ENCODE results near the gene MRPL52. TPM values are rescaled to one million over a fixed set of nuclear protein-coding genes. Genes with fewer than 3 reads are reported as not detected.
A peak's percentile ranks its signal among the peaks of the same experiment; 100 is the strongest.

The MRPL52 gene
- total and polyA plus RNA-seq, 2 of the 13 experiments (the other 11 are each of a cell fraction or from before 2014, with no cell fraction given) = 118 to 329 TPM

DNA sequence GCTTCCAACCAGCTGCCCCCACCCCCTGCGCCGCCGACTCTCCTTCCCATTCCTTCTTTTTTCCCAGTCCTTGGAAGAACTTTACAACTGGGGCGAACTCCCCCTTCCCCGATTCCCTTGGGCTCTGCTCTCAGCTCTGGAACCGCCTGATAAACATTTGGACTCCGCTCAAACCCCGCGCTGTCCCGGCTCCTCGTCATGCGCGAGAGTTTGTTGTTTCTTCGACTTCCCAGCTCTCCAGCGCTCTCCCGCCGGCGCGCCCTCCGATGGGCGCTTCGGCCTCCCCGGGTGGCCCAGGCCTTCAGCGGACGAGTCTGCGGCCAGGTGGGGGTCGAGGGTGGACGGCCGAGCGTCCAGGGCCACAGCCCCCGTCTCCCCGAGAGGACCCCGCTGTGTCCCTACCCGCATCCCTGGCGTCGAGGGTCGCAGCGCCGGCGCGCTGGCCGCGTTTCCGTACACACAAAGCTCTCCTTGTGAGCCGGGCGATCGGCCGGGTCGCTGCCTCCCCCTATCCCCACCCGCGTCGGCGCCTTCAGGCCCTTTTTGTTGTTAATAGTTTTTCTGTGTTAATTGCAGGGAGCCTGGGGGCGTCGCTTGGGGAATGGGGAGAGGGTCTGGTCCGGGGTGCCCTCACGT is 7.5 kb downstream of the MRPL52 start (continued):
- 0 out of 2 replicates have a peak, but pooled peaks have one; percentile 25 for TF ChIP-seq PCBP1 (IDR thresholded peaks at IDR 0.05; ENCODE audit: borderline replicate concordance, low read depth, low read length)
- no peak for TF ChIP-seq ZEB1 (IDR thresholded peaks at IDR 0.05; ENCODE audit: insufficient replicate concordance, low read depth)
- peak; percentile 55 for TF ChIP-seq YY1 (IDR thresholded peaks at IDR 0.05; ENCODE audit: insufficient read depth, insufficient replicate concordance, low read depth, low read length)
- 0 out of 2 replicates have a peak, but pooled peaks have one; percentile 9 for TF ChIP-seq HMG20B (CRISPR knock-in tag; conservative IDR thresholded peaks at IDR 0.05)
- no peak for TF ChIP-seq RFXAP (CRISPR knock-in tag; IDR thresholded peaks at IDR 0.05; ENCODE audit: borderline replicate concordance)
- TF ChIP-seq HOXA7 (CRISPR knock-in tag; IDR thresholded peaks at IDR 0.05) = no peak
- TF ChIP-seq DMAP1 (CRISPR knock-in tag; IDR thresholded peaks at IDR 0.05) = peak; percentile 29; the same call in 1 of the 2 replicates
- no peak for TF ChIP-seq ZNF496 (CRISPR knock-in tag; IDR thresholded peaks at IDR 0.05; ENCODE audit: insufficient replicate concordance)
- no peak for TF ChIP-seq ZNF7 (CRISPR knock-in tag; IDR thresholded peaks at IDR 0.05)
- TF ChIP-seq, protein P1, sequence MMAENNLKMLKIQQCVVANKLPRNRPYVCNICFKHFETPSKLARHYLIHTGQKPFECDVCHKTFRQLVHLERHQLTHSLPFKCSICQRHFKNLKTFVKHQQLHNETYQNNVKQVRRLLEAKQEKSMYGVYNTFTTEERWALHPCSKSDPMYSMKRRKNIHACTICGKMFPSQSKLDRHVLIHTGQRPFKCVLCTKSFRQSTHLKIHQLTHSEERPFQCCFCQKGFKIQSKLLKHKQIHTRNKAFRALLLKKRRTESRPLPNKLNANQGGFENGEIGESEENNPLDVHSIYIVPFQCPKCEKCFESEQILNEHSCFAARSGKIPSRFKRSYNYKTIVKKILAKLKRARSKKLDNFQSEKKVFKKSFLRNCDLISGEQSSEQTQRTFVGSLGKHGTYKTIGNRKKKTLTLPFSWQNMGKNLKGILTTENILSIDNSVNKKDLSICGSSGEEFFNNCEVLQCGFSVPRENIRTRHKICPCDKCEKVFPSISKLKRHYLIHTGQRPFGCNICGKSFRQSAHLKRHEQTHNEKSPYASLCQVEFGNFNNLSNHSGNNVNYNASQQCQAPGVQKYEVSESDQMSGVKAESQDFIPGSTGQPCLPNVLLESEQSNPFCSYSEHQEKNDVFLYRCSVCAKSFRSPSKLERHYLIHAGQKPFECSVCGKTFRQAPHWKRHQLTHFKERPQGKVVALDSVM (CRISPR knock-in tag; IDR thresholded peaks at IDR 0.05) = peak; percentile 46; the same call in 1 of the 2 replicates
- TF ChIP-seq DPF2 (CRISPR knock-in tag; IDR thresholded peaks at IDR 0.05; ENCODE audit: borderline replicate concordance, low read depth) = no peak
- peak; percentile 95 for TF ChIP-seq ZNF230 (CRISPR knock-in tag; IDR thresholded peaks at IDR 0.05)
- no peak for TF ChIP-seq BHLHE40 (IDR thresholded peaks at IDR 0.05; ENCODE audit: low read length)
- no peak for TF ChIP-seq CCAR2 (optimal IDR thresholded peaks at IDR 0.05; ENCODE audit: low read depth, low read length)
- peak; percentile 53 for TF ChIP-seq HNRNPK (IDR thresholded peaks at IDR 0.05; ENCODE audit: low read depth, low read length, poor library complexity, severe bottlenecking)
- no peak for TF ChIP-seq ISX (CRISPR knock-in tag; conservative IDR thresholded peaks at IDR 0.05)
- peak; percentile 2; the same call in 1 of the 2 replicates for TF ChIP-seq ONECUT2 (CRISPR knock-in tag; IDR thresholded peaks at IDR 0.05)
- no peak for TF ChIP-seq ZNF530 (CRISPR knock-in tag; IDR thresholded peaks at IDR 0.05; ENCODE audit: low read depth)
- no peak for TF ChIP-seq TCF7L2 (IDR thresholded peaks at IDR 0.05; ENCODE audit: low read depth, low read length)
- no peak for TF ChIP-seq ZNF431 (CRISPR knock-in tag; IDR thresholded peaks at IDR 0.05; ENCODE audit: borderline replicate concordance, low read depth)
- no peak for TF ChIP-seq KDM6A (CRISPR knock-in tag; IDR thresholded peaks at IDR 0.05; ENCODE audit: low read depth)
- peak; percentile 24; the same call in 1 of the 2 replicates for TF ChIP-seq MED1 (CRISPR knock-in tag; IDR thresholded peaks at IDR 0.05)
- no peak for TF ChIP-seq SIX4 (CRISPR knock-in tag; IDR thresholded peaks at IDR 0.05)
- TF ChIP-seq, protein P2, sequence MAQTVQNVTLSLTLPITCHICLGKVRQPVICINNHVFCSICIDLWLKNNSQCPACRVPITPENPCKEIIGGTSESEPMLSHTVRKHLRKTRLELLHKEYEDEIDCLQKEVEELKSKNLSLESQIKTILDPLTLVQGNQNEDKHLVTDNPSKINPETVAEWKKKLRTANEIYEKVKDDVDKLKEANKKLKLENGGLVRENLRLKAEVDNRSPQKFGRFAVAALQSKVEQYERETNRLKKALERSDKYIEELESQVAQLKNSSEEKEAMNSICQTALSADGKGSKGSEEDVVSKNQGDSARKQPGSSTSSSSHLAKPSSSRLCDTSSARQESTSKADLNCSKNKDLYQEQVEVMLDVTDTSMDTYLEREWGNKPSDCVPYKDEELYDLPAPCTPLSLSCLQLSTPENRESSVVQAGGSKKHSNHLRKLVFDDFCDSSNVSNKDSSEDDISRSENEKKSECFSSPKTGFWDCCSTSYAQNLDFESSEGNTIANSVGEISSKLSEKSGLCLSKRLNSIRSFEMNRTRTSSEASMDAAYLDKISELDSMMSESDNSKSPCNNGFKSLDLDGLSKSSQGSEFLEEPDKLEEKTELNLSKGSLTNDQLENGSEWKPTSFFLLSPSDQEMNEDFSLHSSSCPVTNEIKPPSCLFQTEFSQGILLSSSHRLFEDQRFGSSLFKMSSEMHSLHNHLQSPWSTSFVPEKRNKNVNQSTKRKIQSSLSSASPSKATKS (CRISPR knock-in tag; IDR thresholded peaks at IDR 0.05) = no peak
- TF ChIP-seq, protein P3, sequence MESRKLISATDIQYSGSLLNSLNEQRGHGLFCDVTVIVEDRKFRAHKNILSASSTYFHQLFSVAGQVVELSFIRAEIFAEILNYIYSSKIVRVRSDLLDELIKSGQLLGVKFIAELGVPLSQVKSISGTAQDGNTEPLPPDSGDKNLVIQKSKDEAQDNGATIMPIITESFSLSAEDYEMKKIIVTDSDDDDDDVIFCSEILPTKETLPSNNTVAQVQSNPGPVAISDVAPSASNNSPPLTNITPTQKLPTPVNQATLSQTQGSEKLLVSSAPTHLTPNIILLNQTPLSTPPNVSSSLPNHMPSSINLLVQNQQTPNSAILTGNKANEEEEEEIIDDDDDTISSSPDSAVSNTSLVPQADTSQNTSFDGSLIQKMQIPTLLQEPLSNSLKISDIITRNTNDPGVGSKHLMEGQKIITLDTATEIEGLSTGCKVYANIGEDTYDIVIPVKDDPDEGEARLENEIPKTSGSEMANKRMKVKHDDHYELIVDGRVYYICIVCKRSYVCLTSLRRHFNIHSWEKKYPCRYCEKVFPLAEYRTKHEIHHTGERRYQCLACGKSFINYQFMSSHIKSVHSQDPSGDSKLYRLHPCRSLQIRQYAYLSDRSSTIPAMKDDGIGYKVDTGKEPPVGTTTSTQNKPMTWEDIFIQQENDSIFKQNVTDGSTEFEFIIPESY (CRISPR knock-in tag; IDR thresholded peaks at IDR 0.05) = peak; percentile 67; the same call in 1 of the 2 replicates

All from HepG2 (cell line).